K562 (cell line): Measurements from ENCODE around the gene ZNF487. TPM values are rescaled to one million over a fixed set of nuclear protein-coding genes. Genes with fewer than 3 reads are reported as not detected.
A peak's percentile ranks its signal among the peaks of the same experiment; 100 is the strongest.

Experiments used
- CREBBP ChIP-seq: IDR thresholded peaks from one replicate; pipeline ENCODE4 v1.6.1; 2012; ENCODE audit warnings: low read depth, mild to moderate bottlenecking, control low read depth, inconsistent platforms, low read length
- FOXK2 ChIP-seq, 2 experiments: fragments of 450-650 bp; IDR thresholded peaks in 1 of 2; conservative IDR thresholded peaks in 1 of 2; 2 replicates each; pipeline ENCODE4 v1.6.1; 2016; ENCODE audit warnings: low read depth in 2 of 2, mild to moderate bottlenecking in 1 of 2
- JUN ChIP-seq, 2 experiments: sonication (generic) in 1 of 2; formaldehyde crosslinking in 1 of 2; IDR thresholded peaks; 2 replicates each; pipeline versions ENCODE4 v1.6.1 to v1.8.0; 2012 to 2022; ENCODE audit warnings: borderline replicate concordance in 2 of 2, mild to moderate bottlenecking in 2 of 2, improper control_type of control experiment in 1 of 2, low read depth in 1 of 2, low read length in 1 of 2, missing genetic modification reagents in 1 of 2
- RBM34 ChIP-seq: fragments of 200-400 bp; formaldehyde crosslinking; IDR thresholded peaks from 2 replicates; pipeline ENCODE4 v1.6.1; 2018; ENCODE audit warnings: low read length, borderline replicate concordance; ENCODE audit not compliant: insufficient read depth
- REST ChIP-seq, 2 experiments: fragments of 450-650 bp; formaldehyde crosslinking in 1 of 2; IDR thresholded peaks; 2 replicates each; pipeline versions ENCODE4 v1.4.0 to v1.6.1; 2014 to 2020; ENCODE audit warnings: mild to moderate bottlenecking in 2 of 2, borderline replicate concordance in 1 of 2, low read depth in 1 of 2
- SLC30A9 ChIP-seq: fragments of 250-450 bp; sonication (Bioruptor Pico); IDR thresholded peaks from 2 replicates; pipeline ENCODE4 v1.8.0; 2022; ENCODE audit warnings: mild to moderate bottlenecking, moderate library complexity
- TBL1XR1 ChIP-seq, 2 experiments: IDR thresholded peaks; 2 replicates each; pipeline ENCODE4 v1.6.1; 2012; ENCODE audit warnings: improper control_type of control experiment in 2 of 2, low read length in 2 of 2, mild to moderate bottlenecking in 1 of 2
- YY1 ChIP-seq, 3 experiments: IDR thresholded peaks; 2 replicates each; pipeline ENCODE4 v1.6.1; 2011; ENCODE audit warnings: low read length in 2 of 3, mild to moderate bottlenecking in 2 of 3, moderate library complexity in 2 of 3, borderline replicate concordance in 1 of 3, control low read depth in 1 of 3, low read depth in 1 of 3; ENCODE audit not compliant: insufficient read depth in 3 of 3, insufficient replicate concordance in 2 of 3, control insufficient read depth in 1 of 3, insufficient read length in 1 of 3; ENCODE audit errors: extremely low read depth in 1 of 3
- ZBTB1 ChIP-seq: sonication (generic); formaldehyde crosslinking; IDR thresholded peaks from 2 replicates; pipeline ENCODE4 v1.8.1; 2023; ENCODE audit warnings: missing genetic modification reagents, low read depth, mild to moderate bottlenecking, borderline replicate concordance
- ZFP30 ChIP-seq: fragments of 250-450 bp; sonication (Bioruptor Pico); IDR thresholded peaks from 2 replicates; pipeline ENCODE4 v1.8.0; 2022; ENCODE audit warnings: moderate library complexity, mild to moderate bottlenecking, inconsistent platforms, borderline replicate concordance
- polyA plus RNA-seq, 8 experiments: library from polyadenylated mRNA; depleted of rRNA in 4 of 8; stranded (reverse) in 5 of 8; unstranded in 3 of 8; fragments of >200 nt; fragmentation: Nextera tagmentation in 2 of 8; fragmentation: Illumina TruSeq in 1 of 8; extraction: Ambion mirVana in 2 of 8; extraction: Trizol in 1 of 8; gene quantifications; 2 replicates each; pipeline versions ENCODE4 v1.2.1 to v1.2.3, GENCODE V29; 2011 to 2014; ENCODE audit warnings: inconsistent platforms in 1 of 8, missing spikeins in 1 of 8
- total RNA-seq, 7 experiments: library from RNA; depleted of rRNA in 6 of 7; stranded (reverse); fragments of >200 nt in 6 of 7; fragmentation: Illumina TruSeq in 2 of 7; extraction: Trizol in 2 of 7; gene quantifications; 2 replicates each; pipeline versions ENCODE4 v1.2.1 to v1.2.3, GENCODE V29; 2011 to 2021; ENCODE audit warnings: low replicate concordance in 1 of 7
- TF ChIP-seq, protein P1 (sequence below), 2 experiments: fragments of 450-650 bp; conservative IDR thresholded peaks; 2 replicates each; pipeline ENCODE4 v1.6.1; 2017; ENCODE audit warnings: mild to moderate bottlenecking in 2 of 2, moderate library complexity in 2 of 2
- TF ChIP-seq, protein P2 (sequence below): fragments of 250-450 bp; sonication (Bioruptor Pico); IDR thresholded peaks from 2 replicates; pipeline ENCODE4 v1.8.0; 2022; ENCODE audit warnings: moderate library complexity, mild to moderate bottlenecking, inconsistent platforms

ZNF487 gene
- total and polyA plus RNA-seq, 9 of the 15 experiments (the other 6 are each of a cell fraction or from before 2014, with no cell fraction given) = 1.9 to 6.5 (median 4.2) TPM

DNA sequence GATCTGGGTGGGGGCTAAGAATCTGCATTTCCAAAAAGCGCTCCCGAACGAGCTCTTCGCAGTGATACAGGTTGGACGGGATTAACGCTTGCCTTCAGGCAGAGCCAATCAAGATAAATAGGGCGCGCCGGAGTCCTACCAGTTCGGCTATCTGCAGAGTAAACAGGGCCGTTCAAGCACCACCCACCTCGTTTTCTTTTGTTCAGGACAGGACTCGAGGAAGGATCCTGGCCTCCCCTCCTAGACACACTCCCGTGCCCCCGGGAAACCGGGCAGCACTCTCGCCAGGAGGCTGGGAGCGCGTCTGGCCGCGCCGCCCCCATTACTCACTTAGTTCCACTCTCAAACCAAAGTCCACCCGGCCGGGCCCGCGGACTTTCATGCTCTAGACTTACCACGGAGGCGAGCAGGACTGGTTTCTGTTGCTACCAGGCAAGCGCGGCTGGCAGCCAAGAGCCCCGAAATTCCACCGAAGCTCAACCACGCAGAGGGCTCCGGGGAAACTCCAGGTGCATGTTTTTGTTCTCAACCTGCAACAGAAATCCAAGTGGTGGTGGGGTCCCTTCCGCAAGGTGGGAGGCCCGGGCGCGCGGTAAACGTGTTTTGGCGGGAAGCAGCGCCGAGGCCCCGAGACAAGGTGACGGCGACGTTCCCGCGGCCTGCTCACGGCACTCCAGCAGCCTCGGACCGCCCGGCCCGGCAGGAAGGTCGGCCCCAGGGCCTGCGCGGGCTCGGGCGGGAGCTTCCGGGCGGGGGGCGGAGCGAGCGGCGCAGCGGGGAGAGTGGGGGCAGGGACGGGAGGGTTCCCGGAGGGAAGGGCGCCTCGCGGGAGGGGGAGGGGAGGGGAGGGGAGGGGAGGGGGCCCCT is 40.6 kb upstream of the ZNF487 start (continued):
- TF ChIP-seq YY1 (IDR thresholded peaks at IDR 0.05; ENCODE audit: borderline replicate concordance in 1 of 3, control insufficient read depth in 1 of 3, extremely low read depth in 1 of 3, insufficient read depth in 3 of 3, insufficient read length in 1 of 3, insufficient replicate concordance in 2 of 3, low read depth in 1 of 3, low read length in 2 of 3) (peak in 1 of 3 experiments; percentile 47), SLC30A9 (CRISPR knock-in tag) (0 out of 2 replicates have a peak, but pooled peaks have one; percentile 12), ZBTB1 (CRISPR knock-in tag) (0 out of 2 replicates have a peak, but pooled peaks have one; percentile 2), FOXK2 (conservative IDR thresholded peaks at IDR 0.05 in 1 of 2, IDR thresholded peaks at IDR 0.05 in 1 of 2; ENCODE audit: low read depth in 2 of 2) (peak; percentile 89 to 93), ZFP30 (no peak), REST (IDR thresholded peaks at IDR 0.05; ENCODE audit: borderline replicate concordance) (no peak; the same call in 1 of the 2 replicates), REST (CRISPR knock-in tag; IDR thresholded peaks at IDR 0.05; ENCODE audit: low read depth) (0 out of 2 replicates have a peak, but pooled peaks have one; percentile 25), CREBBP (no peak), JUN (IDR thresholded peaks at IDR 0.05; ENCODE audit: borderline replicate concordance, low read depth, low read length) (no peak), JUN (CRISPR knock-in tag; IDR thresholded peaks at IDR 0.05; ENCODE audit: borderline replicate concordance) (peak; percentile 58; the same call in 1 of the 2 replicates), TBL1XR1 (IDR thresholded peaks at IDR 0.05; ENCODE audit: low read length in 2 of 2) (peak in 1 of 2 experiments; percentile 34; a peak in 2 of 4 replicates), RBM34 (no peak)
- TF ChIP-seq, protein P1, sequence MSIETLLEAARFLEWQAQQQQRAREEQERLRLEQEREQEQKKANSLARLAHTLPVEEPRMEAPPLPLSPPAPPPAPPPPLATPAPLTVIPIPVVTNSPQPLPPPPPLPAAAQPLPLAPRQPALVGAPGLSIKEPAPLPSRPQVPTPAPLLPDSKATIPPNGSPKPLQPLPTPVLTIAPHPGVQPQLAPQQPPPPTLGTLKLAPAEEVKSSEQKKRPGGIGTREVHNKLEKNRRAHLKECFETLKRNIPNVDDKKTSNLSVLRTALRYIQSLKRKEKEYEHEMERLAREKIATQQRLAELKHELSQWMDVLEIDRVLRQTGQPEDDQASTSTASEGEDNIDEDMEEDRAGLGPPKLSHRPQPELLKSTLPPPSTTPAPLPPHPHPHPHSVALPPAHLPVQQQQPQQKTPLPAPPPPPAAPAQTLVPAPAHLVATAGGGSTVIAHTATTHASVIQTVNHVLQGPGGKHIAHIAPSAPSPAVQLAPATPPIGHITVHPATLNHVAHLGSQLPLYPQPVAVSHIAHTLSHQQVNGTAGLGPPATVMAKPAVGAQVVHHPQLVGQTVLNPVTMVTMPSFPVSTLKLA (conservative IDR thresholded peaks at IDR 0.05) = peak; percentile 41 to 71
- TF ChIP-seq, protein P2, sequence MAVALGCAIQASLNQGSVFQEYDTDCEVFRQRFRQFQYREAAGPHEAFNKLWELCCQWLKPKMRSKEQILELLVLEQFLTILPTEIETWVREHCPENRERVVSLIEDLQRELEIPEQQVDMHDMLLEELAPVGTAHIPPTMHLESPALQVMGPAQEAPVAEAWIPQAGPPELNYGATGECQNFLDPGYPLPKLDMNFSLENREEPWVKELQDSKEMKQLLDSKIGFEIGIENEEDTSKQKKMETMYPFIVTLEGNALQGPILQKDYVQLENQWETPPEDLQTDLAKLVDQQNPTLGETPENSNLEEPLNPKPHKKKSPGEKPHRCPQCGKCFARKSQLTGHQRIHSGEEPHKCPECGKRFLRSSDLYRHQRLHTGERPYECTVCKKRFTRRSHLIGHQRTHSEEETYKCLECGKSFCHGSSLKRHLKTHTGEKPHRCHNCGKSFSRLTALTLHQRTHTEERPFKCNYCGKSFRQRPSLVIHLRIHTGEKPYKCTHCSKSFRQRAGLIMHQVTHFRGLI (CRISPR knock-in tag) = no peak
